ENCODE data around the gene STX10.
"Not testable (repeated sequence)": the region's sequence is repeated elsewhere in the genome, so short reads cannot be mapped to it uniquely, and the experiment has no call there.

STX10 gene

DNA sequence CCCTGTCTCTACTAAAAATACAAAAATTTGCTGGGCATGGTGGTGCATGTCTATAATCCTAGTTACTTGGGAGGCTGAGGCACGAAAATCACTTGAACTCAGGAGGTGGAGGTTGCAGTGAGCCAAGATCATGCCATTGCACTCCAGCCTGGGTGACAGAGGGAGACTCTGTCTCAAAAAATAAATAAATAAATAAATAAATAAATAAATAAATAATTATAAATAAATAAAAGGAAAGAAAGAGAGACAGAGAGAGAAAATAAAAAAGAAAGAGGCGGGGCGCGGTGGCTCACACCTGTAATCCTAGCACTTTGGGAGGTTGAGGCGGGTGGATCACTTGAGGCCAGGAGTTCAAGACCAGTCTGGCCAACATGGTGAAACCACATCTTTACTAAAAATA, 27.4 kb upstream of the STX10 start:
- not testable (repeated sequence) for H3K27me3 ChIP-seq (ENCODE audit: insufficient read depth, low read length); H3K9me3 ChIP-seq (ENCODE audit: insufficient read depth, low read depth, low read length); H3K36me3 ChIP-seq (ENCODE audit: insufficient read depth, low read depth, low read length); H3K4me1 ChIP-seq (ENCODE audit: insufficient read depth, low read length); H3K27ac ChIP-seq (ENCODE audit: low read length); H3K9ac ChIP-seq (ENCODE audit: low read depth, low read length); H3K4me3 ChIP-seq (ENCODE audit: low read length)

GRCh38 chr19:13176345-13176744, 26.2 kb upstream of the STX10 start:
- Histone ChIP-seq H3K4me3 (ENCODE audit: low read length) (no peak overlapping the region), H3K4me1 (ENCODE audit: insufficient read depth, low read length) (no peaks in the 10 kb centered on the region), H3K9ac (ENCODE audit: low read depth, low read length) (no peak overlapping the region), H3K36me3 (ENCODE audit: insufficient read depth, low read depth, low read length) (no peaks in the 10 kb centered on the region), H3K27ac (ENCODE audit: low read length) (no peak overlapping the region), H3K27me3 (ENCODE audit: insufficient read depth, low read length) (no peaks in the 10 kb centered on the region), H3K9me3 (ENCODE audit: insufficient read depth, low read depth, low read length) (no peaks in the 10 kb centered on the region)

DNA sequence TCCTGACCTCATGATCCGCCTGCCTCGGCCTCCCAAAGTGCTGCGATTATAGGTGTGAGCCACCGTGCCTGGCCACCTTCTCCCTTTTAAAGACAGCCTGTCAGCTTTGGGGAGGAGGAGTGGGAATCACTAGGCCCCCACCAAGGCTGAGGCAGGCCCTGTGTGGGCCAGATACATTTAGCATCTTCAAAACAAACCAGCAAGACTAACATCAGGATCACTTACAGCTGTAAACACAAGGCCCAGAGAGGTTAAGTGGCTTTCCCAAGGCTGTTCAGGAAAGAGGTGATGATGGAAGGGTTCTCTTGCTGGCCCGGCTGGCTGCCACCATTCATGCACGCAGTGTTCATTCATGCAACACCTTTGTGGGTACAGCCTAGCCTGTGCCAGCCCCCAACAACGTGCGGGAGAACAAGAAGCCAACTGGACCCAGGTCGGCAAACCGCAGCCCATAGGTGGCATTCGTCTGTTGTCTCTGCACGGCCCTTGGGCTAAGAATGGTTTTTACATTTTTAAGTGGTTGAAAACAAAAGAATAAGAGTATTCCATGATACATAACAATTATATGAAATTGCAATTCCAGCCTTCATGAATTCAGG, 23.1 kb upstream of the STX10 start:
- Histone ChIP-seq H3K36me3 (ENCODE audit: insufficient read depth, low read depth, low read length) (no peaks in the 10 kb centered on the region), H3K27ac (ENCODE audit: low read length) (no peak overlapping the region), H3K27me3 (ENCODE audit: insufficient read depth, low read length) (no peaks in the 10 kb centered on the region), H3K4me3 (ENCODE audit: low read length) (no peak overlapping the region), H3K4me1 (ENCODE audit: insufficient read depth, low read length) (peaks cover 11% of the 10 kb centered on the region; the same call in 1 of the 2 replicates), H3K9me3 (ENCODE audit: insufficient read depth, low read depth, low read length) (no peaks in the 10 kb centered on the region), H3K9ac (ENCODE audit: low read depth, low read length) (no peak overlapping the region)

DNA sequence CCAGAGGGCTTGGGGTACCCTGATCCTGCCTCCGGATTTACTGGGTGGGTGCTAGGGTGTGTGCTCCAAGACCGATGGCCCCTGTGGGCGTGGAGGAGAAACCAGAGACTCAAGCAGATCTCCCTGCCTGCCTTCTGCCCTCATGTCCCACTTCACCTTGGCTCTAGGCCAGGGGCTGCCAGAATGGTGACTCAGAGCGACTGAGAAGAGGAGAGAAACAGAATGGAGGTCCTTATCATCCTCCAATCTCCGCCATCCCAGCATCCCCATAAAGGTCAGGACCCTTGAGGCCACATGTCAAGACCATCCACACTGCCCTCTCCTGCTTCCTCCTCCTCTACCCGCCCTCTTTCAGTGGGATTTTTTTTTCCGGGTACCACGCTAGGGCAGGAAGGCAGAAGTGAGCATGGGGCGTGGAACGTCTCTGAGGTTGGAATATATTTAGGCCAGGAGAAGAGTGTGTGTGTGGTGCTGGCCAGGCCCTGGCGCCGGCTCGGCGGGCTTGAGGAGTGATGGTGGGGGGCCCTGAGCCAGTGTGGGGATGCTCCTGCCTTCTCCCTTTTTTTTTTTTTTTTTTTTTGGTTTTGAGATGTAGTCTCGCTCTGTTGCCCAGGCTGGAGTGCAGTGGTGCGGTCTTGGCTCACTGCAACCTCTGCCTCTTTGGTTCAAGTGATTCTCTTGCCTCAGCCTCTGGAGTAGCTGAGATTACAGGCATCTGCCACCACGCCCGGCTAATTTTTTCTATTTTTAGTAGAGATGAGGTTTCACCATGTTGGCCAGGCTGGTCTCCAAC, 22.4 kb upstream of the STX10 start:
- H3K4me1 ChIP-seq (ENCODE audit: insufficient read depth, low read length), result peaks cover 17% of the 10 kb centered on the region; the same call in 1 of the 2 replicates
- H3K27ac ChIP-seq (ENCODE audit: low read length), result no peak overlapping the region
- H3K27me3 ChIP-seq (ENCODE audit: insufficient read depth, low read length), result no peaks in the 10 kb centered on the region
- H3K9me3 ChIP-seq (ENCODE audit: insufficient read depth, low read depth, low read length), result no peaks in the 10 kb centered on the region
- H3K4me3 ChIP-seq (ENCODE audit: low read length), result no peak overlapping the region
- H3K36me3 ChIP-seq (ENCODE audit: insufficient read depth, low read depth, low read length), result no peaks in the 10 kb centered on the region
- H3K9ac ChIP-seq (ENCODE audit: low read depth, low read length), result no peak overlapping the region

DNA sequence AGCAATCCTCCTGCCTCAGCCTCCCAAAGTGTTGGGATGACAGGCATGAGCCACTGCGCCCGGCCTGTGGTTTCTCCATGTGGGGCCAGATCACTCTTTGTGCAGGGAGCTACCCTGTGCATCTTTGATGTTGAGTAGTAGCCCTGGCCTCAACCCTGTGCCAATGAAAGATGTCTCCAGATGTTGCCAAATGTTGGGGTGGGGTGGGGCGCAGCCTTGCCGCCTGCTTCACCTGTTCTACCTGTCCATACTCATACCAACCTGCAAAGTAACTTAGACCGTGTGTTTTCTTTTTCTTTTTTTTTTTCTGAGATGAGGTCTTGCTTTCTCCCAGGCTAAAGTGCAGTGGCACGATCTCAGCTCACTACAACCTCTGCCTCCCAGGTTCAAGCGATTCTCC, 21.0 kb upstream of the STX10 start:
- Histone ChIP-seq H3K27ac (ENCODE audit: low read length) (no peak overlapping the region), H3K9ac (ENCODE audit: low read depth, low read length) (no peak overlapping the region), H3K4me1 (ENCODE audit: insufficient read depth, low read length) (peaks cover 24% of the 10 kb centered on the region; the same call in 1 of the 2 replicates)

DNA sequence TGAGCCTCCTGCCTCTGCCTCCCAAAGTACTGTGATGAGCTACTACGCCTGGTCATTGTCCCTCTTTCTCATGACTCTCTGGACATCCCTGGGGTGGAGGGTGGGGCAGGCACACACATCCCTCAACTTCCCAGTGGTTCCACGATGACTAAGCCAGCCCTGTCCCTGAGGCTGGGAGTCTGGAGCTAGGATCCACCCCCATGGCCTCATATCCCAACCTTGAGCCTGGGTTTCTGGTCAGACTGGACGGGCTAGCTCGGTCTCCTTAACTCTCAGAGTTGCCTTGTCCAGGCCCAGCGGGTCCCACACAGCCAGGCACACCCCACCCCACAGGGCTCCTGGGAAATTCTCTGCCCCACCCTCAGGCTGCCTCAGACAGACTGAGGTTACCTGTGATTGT, 19.6 kb upstream of the STX10 start:
- Histone ChIP-seq H3K27me3 (ENCODE audit: insufficient read depth, low read length) (no peaks in the 10 kb centered on the region), H3K4me1 (ENCODE audit: insufficient read depth, low read length) (peaks cover 33% of the 10 kb centered on the region), H3K9ac (ENCODE audit: low read depth, low read length) (no peak overlapping the region), H3K4me3 (ENCODE audit: low read length) (no peak overlapping the region), H3K27ac (ENCODE audit: low read length) (no peak overlapping the region), H3K9me3 (ENCODE audit: insufficient read depth, low read depth, low read length) (no peaks in the 10 kb centered on the region), H3K36me3 (ENCODE audit: insufficient read depth, low read depth, low read length) (no peaks in the 10 kb centered on the region)

More for the DNA sequence above, 21.0 kb upstream of the STX10 start:
- no peak overlapping the region for H3K4me3 ChIP-seq (ENCODE audit: low read length)
- no peaks in the 10 kb centered on the region for H3K27me3 ChIP-seq (ENCODE audit: insufficient read depth, low read length)
- H3K36me3 ChIP-seq (ENCODE audit: insufficient read depth, low read depth, low read length), result no peaks in the 10 kb centered on the region
- no peaks in the 10 kb centered on the region for H3K9me3 ChIP-seq (ENCODE audit: insufficient read depth, low read depth, low read length)

GRCh38 chr19:13166151-13166550, 16.0 kb upstream of the STX10 start:
- not testable (repeated sequence) for H3K27me3 ChIP-seq (ENCODE audit: insufficient read depth, low read length); H3K36me3 ChIP-seq (ENCODE audit: insufficient read depth, low read depth, low read length); H3K4me3 ChIP-seq (ENCODE audit: low read length); H3K27ac ChIP-seq (ENCODE audit: low read length); H3K9ac ChIP-seq (ENCODE audit: low read depth, low read length); H3K9me3 ChIP-seq (ENCODE audit: insufficient read depth, low read depth, low read length)
- H3K4me1 ChIP-seq (ENCODE audit: insufficient read depth, low read length), result peaks cover 42% of the 10 kb centered on the region

DNA sequence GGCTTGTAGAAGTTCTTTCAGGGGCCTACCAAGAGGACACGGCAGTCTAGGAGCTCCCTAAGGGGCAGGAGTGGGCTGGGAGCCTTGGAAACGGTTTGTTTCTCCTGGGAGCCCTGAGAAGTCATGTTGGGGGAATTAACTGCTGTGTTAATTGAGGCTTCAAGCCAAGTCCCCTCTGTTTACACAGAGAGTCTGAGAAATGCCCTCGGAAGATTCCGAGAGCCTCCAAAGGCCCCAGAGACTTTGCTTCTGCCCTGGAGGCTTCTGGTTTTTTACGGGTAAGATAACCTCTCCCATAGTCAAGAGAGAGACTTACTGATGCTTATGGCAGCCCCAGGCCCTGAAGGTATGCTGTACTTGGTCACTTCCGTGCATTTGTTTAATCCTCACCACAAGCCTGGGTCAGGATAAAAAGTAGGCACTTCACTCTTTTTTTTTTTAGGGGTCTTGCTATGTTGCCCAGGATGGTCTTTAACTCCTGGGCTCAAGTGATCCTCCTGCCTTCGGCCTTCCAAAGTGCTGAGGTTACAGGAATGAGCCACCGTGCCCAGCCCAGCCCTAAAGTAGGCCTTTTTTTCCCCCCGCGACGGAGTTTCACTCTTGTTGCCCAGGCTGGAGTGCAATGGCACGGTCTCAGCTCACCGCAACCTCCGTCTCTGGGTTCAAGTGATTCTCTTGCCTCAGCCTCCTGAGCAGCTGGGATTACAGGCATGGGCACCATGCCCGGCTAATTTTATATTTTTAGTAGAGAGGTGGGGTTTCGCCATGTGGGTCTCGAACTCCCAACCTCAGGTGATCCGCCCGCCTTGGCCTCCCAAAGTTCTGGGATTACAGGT, 15.2 kb upstream of the STX10 start:
- Histone ChIP-seq H3K4me3 (ENCODE audit: low read length) (peak overlapping the region; percentile 55), H3K27me3 (ENCODE audit: insufficient read depth, low read length) (no peaks in the 10 kb centered on the region), H3K36me3 (ENCODE audit: insufficient read depth, low read depth, low read length) (no peaks in the 10 kb centered on the region), H3K9ac (ENCODE audit: low read depth, low read length) (peak overlapping the region; percentile 97), H3K27ac (ENCODE audit: low read length) (peak overlapping the region; percentile 98), H3K9me3 (ENCODE audit: insufficient read depth, low read depth, low read length) (no peaks in the 10 kb centered on the region), H3K4me1 (ENCODE audit: insufficient read depth, low read length) (peaks cover 42% of the 10 kb centered on the region)

DNA sequence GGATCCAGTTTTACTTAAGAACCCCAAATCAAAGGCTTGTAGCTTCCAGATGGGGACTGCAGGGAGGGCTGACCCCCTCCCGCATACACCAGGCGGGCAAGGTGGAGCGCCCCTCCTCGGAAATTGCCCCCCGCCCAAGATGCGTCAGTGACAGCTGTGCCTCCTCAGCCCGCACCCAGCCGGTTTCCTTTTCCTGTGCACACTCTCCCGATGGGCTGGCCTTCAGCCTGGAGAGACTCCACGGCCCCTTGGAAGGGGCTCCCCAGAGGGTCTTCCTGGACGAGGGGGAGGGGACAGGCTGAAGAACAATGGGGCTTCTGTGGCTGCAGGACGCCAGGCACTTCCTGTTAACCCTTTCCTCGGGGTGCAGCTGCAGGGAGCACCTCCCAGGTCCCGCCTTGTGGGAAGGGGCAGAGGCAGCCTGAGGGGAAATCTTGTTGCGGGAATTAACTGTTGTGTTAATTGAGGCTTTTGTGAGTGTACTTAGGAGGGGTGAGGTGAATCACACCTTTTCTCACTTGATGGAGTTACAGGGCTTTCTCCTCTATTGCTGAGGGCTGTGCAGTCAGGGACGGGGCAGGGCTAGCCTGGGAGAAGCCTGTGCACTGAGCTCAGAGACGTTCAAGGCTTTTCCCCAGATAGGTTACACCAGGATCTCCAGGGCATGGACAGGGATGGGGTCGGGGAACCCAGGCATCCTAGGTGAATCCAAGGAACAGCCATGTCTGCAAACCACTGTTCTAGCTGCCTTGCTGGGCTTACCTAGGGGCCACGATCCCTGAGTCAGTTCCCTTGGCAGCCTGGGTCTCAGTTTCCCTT, 14.4 kb upstream of the STX10 start:
- Histone ChIP-seq H3K36me3 (ENCODE audit: insufficient read depth, low read depth, low read length) (no peaks in the 10 kb centered on the region), H3K27me3 (ENCODE audit: insufficient read depth, low read length) (no peaks in the 10 kb centered on the region), H3K4me1 (ENCODE audit: insufficient read depth, low read length) (peaks cover 42% of the 10 kb centered on the region), H3K27ac (ENCODE audit: low read length) (peak overlapping the region; percentile 98), H3K4me3 (ENCODE audit: low read length) (peak overlapping the region; percentile 78), H3K9me3 (ENCODE audit: insufficient read depth, low read depth, low read length) (no peaks in the 10 kb centered on the region), H3K9ac (ENCODE audit: low read depth, low read length) (peak overlapping the region; percentile 97)

DNA sequence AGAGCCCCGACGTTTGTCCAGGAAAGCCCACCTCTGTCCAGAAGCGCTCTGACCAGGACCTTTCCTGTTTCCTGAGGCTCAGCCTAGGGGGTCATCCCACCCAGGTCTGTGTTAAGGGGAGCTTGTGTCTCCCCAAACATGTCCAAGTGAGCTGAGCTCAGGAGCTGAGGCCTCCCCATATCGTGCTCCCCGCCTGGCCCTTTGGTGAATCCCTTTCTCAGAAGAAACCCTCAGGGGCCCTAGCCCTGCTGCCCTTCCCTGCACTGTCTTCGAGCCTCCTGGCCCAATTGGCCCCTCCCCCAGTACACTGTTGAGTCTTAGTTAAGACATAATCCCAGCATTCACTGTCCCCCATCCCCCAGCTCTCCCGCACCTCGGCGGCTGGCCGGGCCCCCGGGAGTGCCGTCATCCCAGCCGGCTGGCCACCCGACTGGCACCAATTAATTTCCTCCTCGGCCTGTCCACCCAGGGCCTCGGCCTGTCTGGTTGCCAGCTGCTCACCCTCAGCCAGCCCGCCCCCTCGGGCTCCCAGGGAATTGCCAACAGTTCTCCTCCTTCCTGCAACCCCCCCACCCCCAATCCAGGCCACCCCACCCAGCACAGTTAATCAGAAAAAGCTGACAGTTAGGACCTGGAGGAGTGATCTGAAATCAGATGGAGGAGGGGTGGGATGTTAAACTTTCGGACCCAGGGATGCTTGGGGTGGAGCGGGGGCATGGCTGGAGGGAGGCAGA, 13.6 kb upstream of the STX10 start:
- no peaks in the 10 kb centered on the region for H3K36me3 ChIP-seq (ENCODE audit: insufficient read depth, low read depth, low read length)
- H3K4me3 ChIP-seq (ENCODE audit: low read length), result peak overlapping the region; percentile 78
- peak overlapping the region; percentile 98 for H3K27ac ChIP-seq (ENCODE audit: low read length)
- peaks cover 37% of the 10 kb centered on the region for H3K4me1 ChIP-seq (ENCODE audit: insufficient read depth, low read length)
- H3K27me3 ChIP-seq (ENCODE audit: insufficient read depth, low read length), result no peaks in the 10 kb centered on the region
- H3K9ac ChIP-seq (ENCODE audit: low read depth, low read length), result peak overlapping the region; percentile 97
- H3K9me3 ChIP-seq (ENCODE audit: insufficient read depth, low read depth, low read length), result no peaks in the 10 kb centered on the region
